Karpas-422 (cell line): ENCODE data around the gene TNPO1. TPM values are rescaled to one million over a fixed set of nuclear protein-coding genes. Genes with fewer than 3 reads are reported as not detected.
A peak's percentile ranks its signal among the peaks of the same experiment; 100 is the strongest.

Experiments used
- DNase-seq: peaks from one replicate; pipeline ENCODE4 v3.0.0-alpha.2; 2015
- H2AFZ ChIP-seq: fragments of 200-600 bp; sonication (generic); 2 replicates; pipeline ENCODE4 v1.6.1; 2014; ENCODE audit warnings: antibody characterized with exemption, low read length, mixed read lengths
- H3K27ac ChIP-seq: fragments of 200-600 bp; sonication (generic); 2 replicates; pipeline ENCODE4 v1.5.1; 2014; ENCODE audit warnings: mild to moderate bottlenecking, low read length, moderate library complexity
- H3K27me3 ChIP-seq: fragments of 200-600 bp; sonication (generic); 2 replicates; pipeline ENCODE4 v1.6.1; 2014; ENCODE audit warnings: low read length, mixed read lengths
- H3K36me3 ChIP-seq: fragments of 200-600 bp; sonication (generic); 2 replicates; pipeline ENCODE4 v1.6.1; 2014; ENCODE audit warnings: low read length, mixed read lengths; ENCODE audit not compliant: insufficient read depth
- H3K4me1 ChIP-seq: fragments of 200-600 bp; sonication (generic); 2 replicates; pipeline ENCODE4 v1.6.1; 2014; ENCODE audit warnings: mild to moderate bottlenecking, low read length, mixed read lengths
- H3K4me2 ChIP-seq: fragments of 200-600 bp; sonication (generic); 2 replicates; pipeline ENCODE4 v1.6.1; 2014; ENCODE audit warnings: low read length, low read depth, mild to moderate bottlenecking; ENCODE audit not compliant: poor library complexity, severe bottlenecking
- H3K4me3 ChIP-seq: fragments of 200-600 bp; sonication (generic); 2 replicates; pipeline ENCODE4 v1.5.1; 2014; ENCODE audit warnings: mild to moderate bottlenecking, antibody characterized with exemption, low read length, mixed read lengths
- H3K79me2 ChIP-seq: fragments of 200-600 bp; sonication (generic); 2 replicates; pipeline ENCODE4 v1.6.1; 2014; ENCODE audit warnings: mild to moderate bottlenecking, low read length, mixed read lengths
- H3K9ac ChIP-seq: fragments of 200-600 bp; sonication (generic); 2 replicates; pipeline ENCODE4 v1.6.0; 2014; ENCODE audit warnings: low read length
- H3K9me2 ChIP-seq: fragments of 200-600 bp; sonication (generic), shearing (Covaris generic); replicated peaks from 2 replicates; pipeline ENCODE4 v1.6.0; 2014; ENCODE audit warnings: mild to moderate bottlenecking, low read length, moderate library complexity; ENCODE audit not compliant: insufficient read depth
- H3K9me3 ChIP-seq: fragments of 300-700, 200-600 bp; sonication (generic); 2 replicates; pipeline ENCODE4 v1.6.1; 2014; ENCODE audit warnings: low read length, mixed read lengths
- H4K20me1 ChIP-seq: fragments of 200-600 bp; sonication (generic); 2 replicates; pipeline ENCODE4 v1.6.1; 2014; ENCODE audit warnings: mild to moderate bottlenecking, antibody characterized with exemption, low read length, low read depth; ENCODE audit not compliant: insufficient read depth
- total RNA-seq: library from RNA; depleted of rRNA; stranded (reverse); fragments of >200 nt; shearing (Covaris generic); gene quantifications from 2 replicates; pipeline ENCODE4 v1.2.3, GENCODE V29; 2014; ENCODE audit warnings: low replicate concordance

TNPO1 gene
- total RNA-seq, 1 experiment from 2014 or later: 94.1 TPM

DNA sequence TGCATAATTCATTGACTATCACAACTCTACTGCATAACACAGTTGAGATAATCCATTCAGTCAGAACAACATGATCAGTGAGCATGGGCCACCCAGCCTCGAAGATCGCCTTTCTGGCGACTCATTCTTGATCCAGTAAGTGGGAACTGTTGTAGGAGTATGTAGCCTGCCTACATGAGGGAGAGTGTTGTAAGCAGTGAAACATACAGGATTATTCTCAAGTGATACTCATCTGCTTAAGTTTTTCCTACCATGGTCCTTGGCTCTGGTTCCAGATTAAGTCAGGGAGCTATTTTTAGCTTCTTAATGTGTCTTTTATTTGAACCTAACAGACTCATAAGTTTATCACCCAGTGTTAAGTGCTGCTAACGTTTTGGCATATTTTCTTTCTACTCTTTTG lies 44.0 kb downstream of the TNPO1 start:
- H3K79me2 ChIP-seq: peaks cover 81% of the 10 kb centered on the region
- no peaks in the 10 kb centered on the region for H3K4me1 ChIP-seq
- H3K4me2 ChIP-seq: no peak overlapping the region
- no peaks in the 10 kb centered on the region for H3K9me2 ChIP-seq
- H4K20me1 ChIP-seq: peaks cover 15% of the 10 kb centered on the region
- H3K9me3 ChIP-seq: no peaks in the 10 kb centered on the region
- no peak overlapping the region for H2AFZ ChIP-seq
- no peak overlapping the region for H3K27ac ChIP-seq
- no peaks in the 10 kb centered on the region for H3K27me3 ChIP-seq
- H3K4me3 ChIP-seq: no peak overlapping the region
- no peak for DNase-seq
- H3K36me3 ChIP-seq: peaks cover 55% of the 10 kb centered on the region
- no peak overlapping the region for H3K9ac ChIP-seq

DNA sequence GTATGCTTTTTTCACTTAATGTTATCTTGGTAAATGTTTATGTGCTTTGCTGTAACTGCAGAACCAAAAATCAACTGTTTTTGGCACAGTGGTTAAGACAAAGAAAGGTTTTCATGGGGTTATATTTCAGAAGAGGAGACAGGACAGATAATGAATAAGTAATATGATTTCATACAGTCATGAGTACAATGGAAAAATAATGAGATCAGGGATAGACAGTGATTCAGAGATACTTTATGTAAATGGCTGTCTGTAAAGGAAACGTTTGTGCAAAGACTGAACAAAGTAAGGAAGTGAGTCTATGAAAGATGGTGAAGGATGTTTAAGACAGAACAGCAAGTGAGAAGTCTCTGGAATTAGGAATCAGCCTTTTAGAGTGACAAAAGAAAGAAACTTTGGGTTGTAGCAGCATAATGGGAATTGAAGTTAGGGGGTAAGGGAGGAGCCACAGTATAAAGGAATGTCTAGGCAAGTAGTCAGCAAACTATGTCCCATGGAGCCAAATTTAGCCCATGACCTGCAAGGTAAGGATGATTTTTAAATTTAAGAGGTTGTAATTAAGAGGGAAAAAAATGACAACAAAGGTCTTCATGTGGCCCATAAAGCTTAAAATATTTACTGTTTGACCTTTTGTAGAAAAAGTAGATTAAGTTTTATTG lies 55.0 kb downstream of the TNPO1 start:
- Histone ChIP-seq H3K9ac (no peak overlapping the region), H3K36me3 (peaks cover 56% of the 10 kb centered on the region; the same call in 1 of the 2 replicates), H3K27me3 (no peaks in the 10 kb centered on the region), H3K9me2 (no peaks in the 10 kb centered on the region), H3K4me2 (no peak overlapping the region), H3K27ac (no peak overlapping the region), H3K79me2 (peaks cover 74% of the 10 kb centered on the region), H3K4me3 (no peak overlapping the region), H3K9me3 (no peaks in the 10 kb centered on the region), H2AFZ (no peak overlapping the region), H3K4me1 (no peaks in the 10 kb centered on the region), H4K20me1 (no peaks in the 10 kb centered on the region)
- DNase-seq: no peak

GRCh38 chr5:72878854-72879253 lies 62.4 kb downstream of the TNPO1 start:
- Histone ChIP-seq H3K79me2 (peaks cover 79% of the 10 kb centered on the region), H3K9me3 (no peaks in the 10 kb centered on the region), H3K27me3 (no peaks in the 10 kb centered on the region), H3K4me3 (no peak overlapping the region), H4K20me1 (no peaks in the 10 kb centered on the region), H3K9me2 (no peaks in the 10 kb centered on the region), H3K9ac (no peak overlapping the region), H3K36me3 (peaks cover 69% of the 10 kb centered on the region; the same call in 1 of the 2 replicates), H3K27ac (no peak overlapping the region), H2AFZ (no peak overlapping the region), H3K4me2 (no peak overlapping the region), H3K4me1 (no peaks in the 10 kb centered on the region)
- DNase-seq: no peak

- no peak overlapping the region for H2AFZ ChIP-seq
- H3K79me2 ChIP-seq: peaks cover 72% of the 10 kb centered on the region
- peaks cover 70% of the 10 kb centered on the region for H3K36me3 ChIP-seq
- no peaks in the 10 kb centered on the region; the same call in 1 of the 2 replicates for H4K20me1 ChIP-seq
- H3K9me3 ChIP-seq: no peaks in the 10 kb centered on the region
- no peaks in the 10 kb centered on the region for H3K9me2 ChIP-seq
- no peak overlapping the region for H3K27ac ChIP-seq
- no peak for DNase-seq
- no peak overlapping the region for H3K4me3 ChIP-seq
- H3K9ac ChIP-seq: no peak overlapping the region
- no peaks in the 10 kb centered on the region for H3K27me3 ChIP-seq
- H3K4me1 ChIP-seq: no peaks in the 10 kb centered on the region
- no peak overlapping the region for H3K4me2 ChIP-seq
Measured at GRCh38 chr5:72882989-72883388, 66.5 kb downstream of the TNPO1 start.

- no peak overlapping the region for H3K4me3 ChIP-seq
- DNase-seq: no peak
- H3K36me3 ChIP-seq: peaks cover 70% of the 10 kb centered on the region
- no peaks in the 10 kb centered on the region for H3K9me2 ChIP-seq
- H3K9me3 ChIP-seq: no peaks in the 10 kb centered on the region
- H3K27me3 ChIP-seq: no peaks in the 10 kb centered on the region
- H2AFZ ChIP-seq: no peak overlapping the region
- no peak overlapping the region for H3K4me2 ChIP-seq
- H4K20me1 ChIP-seq: no peaks in the 10 kb centered on the region; the same call in 1 of the 2 replicates
- H3K9ac ChIP-seq: no peak overlapping the region
- H3K79me2 ChIP-seq: peaks cover 71% of the 10 kb centered on the region
- no peak overlapping the region for H3K27ac ChIP-seq
- peaks cover 3% of the 10 kb centered on the region; the same call in 1 of the 2 replicates for H3K4me1 ChIP-seq
Measured at GRCh38 chr5:72883850-72884249, 67.4 kb downstream of the TNPO1 start.

DNA sequence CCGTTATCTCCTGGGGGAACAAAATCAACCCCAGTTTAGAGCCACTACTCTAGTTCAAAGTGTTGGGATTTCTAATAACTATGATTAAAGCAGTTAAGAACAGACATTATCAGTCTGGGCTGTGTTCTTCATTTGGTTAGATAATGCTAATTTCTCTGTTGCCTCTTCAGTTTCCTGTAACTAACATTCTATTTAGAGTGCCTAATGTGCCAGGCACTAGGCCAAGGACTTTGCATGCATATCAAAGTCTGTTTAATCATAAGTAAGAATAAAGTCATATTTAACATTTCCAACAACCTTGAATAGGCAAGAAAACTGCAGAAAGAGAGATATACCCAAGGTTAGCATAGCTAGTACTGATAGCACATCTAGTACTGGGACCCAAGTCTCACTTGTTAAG lies 68.4 kb downstream of the TNPO1 start:
- Histone ChIP-seq H3K36me3 (peaks cover 73% of the 10 kb centered on the region), H3K79me2 (peaks cover 65% of the 10 kb centered on the region), H2AFZ (no peak overlapping the region), H3K4me1 (peaks cover 3% of the 10 kb centered on the region; the same call in 1 of the 2 replicates), H3K4me2 (no peak overlapping the region), H3K27ac (no peak overlapping the region), H3K9ac (no peak overlapping the region), H3K27me3 (no peaks in the 10 kb centered on the region), H3K9me3 (no peaks in the 10 kb centered on the region), H4K20me1 (no peaks in the 10 kb centered on the region; the same call in 1 of the 2 replicates), H3K4me3 (no peak overlapping the region), H3K9me2 (no peaks in the 10 kb centered on the region)
- no peak for DNase-seq

GRCh38 chr5:72885824-72886223 lies 69.4 kb downstream of the TNPO1 start:
- H3K27me3 ChIP-seq: no peaks in the 10 kb centered on the region
- peaks cover 64% of the 10 kb centered on the region for H3K79me2 ChIP-seq
- no peak overlapping the region for H3K27ac ChIP-seq
- H3K9me2 ChIP-seq: no peaks in the 10 kb centered on the region
- H4K20me1 ChIP-seq: no peaks in the 10 kb centered on the region; the same call in 1 of the 2 replicates
- no peak overlapping the region for H3K4me2 ChIP-seq
- H3K9ac ChIP-seq: no peak overlapping the region
- H3K36me3 ChIP-seq: peaks cover 83% of the 10 kb centered on the region
- H2AFZ ChIP-seq: no peak overlapping the region
- DNase-seq: no peak
- H3K4me3 ChIP-seq: no peak overlapping the region
- H3K4me1 ChIP-seq: peaks cover 3% of the 10 kb centered on the region; the same call in 1 of the 2 replicates
- H3K9me3 ChIP-seq: no peaks in the 10 kb centered on the region

- H3K27me3 ChIP-seq: no peaks in the 10 kb centered on the region
- H3K9ac ChIP-seq: no peak overlapping the region
- peaks cover 3% of the 10 kb centered on the region; the same call in 1 of the 2 replicates for H3K4me1 ChIP-seq
- no peak overlapping the region for H3K4me3 ChIP-seq
- peaks cover 43% of the 10 kb centered on the region for H3K79me2 ChIP-seq
- no peaks in the 10 kb centered on the region for H3K9me2 ChIP-seq
- DNase-seq: peak; percentile 49
- H2AFZ ChIP-seq: no peak overlapping the region
- no peak overlapping the region for H3K4me2 ChIP-seq
- H3K9me3 ChIP-seq: no peaks in the 10 kb centered on the region
- peaks cover 81% of the 10 kb centered on the region for H3K36me3 ChIP-seq
- no peaks in the 10 kb centered on the region; the same call in 1 of the 2 replicates for H4K20me1 ChIP-seq
- H3K27ac ChIP-seq: no peak overlapping the region
Measured at GRCh38 chr5:72888595-72888994, 72.1 kb downstream of the TNPO1 start.
